Stimulated activated CD8-positive, alpha-beta memory T cell treated with anti-CD3 and anti-CD28 coated beads, Interleukin-2, amount 100 ng/mL, for 1 hour (primary cell): ENCODE data around the gene CAMK4.

Source experiments
- DNase-seq, 2 donors: peaks; one replicate each; pipeline ENCODE4 v3.0.0-alpha.2; 2020; ENCODE audit warnings: low read depth in 2 of 2

Gene CAMK4

DNA sequence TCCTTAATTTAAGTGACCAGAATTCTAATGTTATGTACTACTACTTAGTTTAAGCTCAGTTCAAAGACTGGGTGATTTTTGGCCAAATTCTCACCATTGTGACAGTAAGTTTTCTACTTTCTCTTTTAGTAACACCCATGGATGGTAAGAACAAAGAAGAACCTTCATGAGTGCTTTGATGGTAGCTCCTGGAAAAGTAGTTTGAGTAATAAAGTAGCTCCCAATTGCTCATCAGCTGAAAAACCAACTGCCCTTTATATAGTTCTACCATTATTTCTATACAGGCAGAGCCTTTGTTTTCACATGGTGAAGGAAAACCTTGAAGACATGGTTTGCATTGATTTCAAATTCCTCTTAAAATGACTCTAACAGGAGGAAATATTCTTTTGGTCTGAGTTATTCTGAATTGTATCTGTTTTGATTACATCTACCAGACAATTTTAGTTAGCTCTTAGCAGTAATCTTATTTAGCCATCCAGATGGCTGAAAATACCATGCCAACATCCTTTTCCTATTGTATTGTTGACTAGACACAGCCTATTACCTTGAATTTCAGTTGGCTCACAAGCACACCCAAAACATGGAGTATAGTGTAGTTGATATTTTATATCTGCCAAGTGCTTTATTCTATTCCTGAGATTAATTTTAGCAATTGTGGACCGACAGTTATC is 311.8 kb downstream of the CAMK4 start:
- no peak for DNase-seq

DNA sequence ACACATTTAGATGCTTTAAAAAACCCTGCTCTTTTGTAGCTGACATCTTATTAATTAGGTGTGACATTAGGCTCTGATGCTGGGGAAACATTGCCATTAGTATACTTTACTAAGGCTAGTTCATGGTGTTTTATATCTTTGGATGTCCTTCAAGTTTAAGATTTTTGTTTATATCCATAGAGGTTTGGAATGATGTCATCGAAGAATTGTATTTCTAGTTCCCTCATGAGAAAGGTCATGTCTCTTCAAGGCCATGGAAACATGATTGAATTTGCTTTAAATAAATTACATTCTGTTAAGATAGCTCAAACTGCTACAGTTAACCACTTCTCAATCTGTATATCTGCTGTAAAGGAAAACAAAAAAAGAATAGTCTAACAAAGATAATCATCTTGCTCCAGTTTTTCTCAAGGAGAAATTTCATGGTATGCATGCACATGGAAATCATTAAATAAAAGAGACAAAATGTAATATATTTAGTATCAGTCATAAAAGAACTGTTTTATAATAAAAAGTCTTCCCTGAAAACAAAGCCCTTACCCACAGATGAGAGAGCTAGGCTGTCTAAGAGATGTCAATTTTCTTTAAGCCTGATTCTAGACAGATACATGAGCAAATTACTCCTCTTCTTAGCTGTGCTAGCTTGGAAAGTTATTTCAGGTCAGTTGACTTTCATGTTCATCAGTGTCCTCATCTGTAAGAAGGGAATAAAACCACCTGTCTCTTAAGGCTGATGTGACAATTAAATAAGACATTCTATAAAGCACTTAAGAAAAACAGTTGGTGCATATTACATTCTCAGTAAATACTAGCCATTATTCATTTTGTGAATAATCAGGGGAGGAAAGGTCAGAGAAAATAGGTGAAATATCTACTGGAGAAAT is 313.2 kb downstream of the CAMK4 start:
- DNase-seq: no peak
